ENCODE measurements around the gene FN1. TPM values are rescaled to one million over a fixed set of nuclear protein-coding genes. Genes with fewer than 3 reads are reported as not detected.

FN1 gene
- polyA plus RNA-seq, 2 of the 4 experiments (the other 2 are of a cell fraction): 203 to 500 TPM

- ChIA-PET POLR2A (no interaction called here), CTCF (no interaction called here)
- no peak overlapping the region for H3K27ac ChIP-seq
- DNase-seq (ENCODE audit: low read depth in 1 of 2, low spot score in 1 of 2): no peak
- H3K4me3 ChIP-seq: no peak overlapping the region
- 89% methylated on average over 4 of the region's 4 CpGs for WGBS (ENCODE audit: missing lambda C conversion rate)
- no peak overlapping the region for H3K4me2 ChIP-seq
- no peak for TF ChIP-seq SMC3 (IDR thresholded peaks at IDR 0.05)
- no peak for TF ChIP-seq POLR2AphosphoS2 (conservative IDR thresholded peaks at IDR 0.05; ENCODE audit: low read length)
- no peak for TF ChIP-seq RARB (CRISPR knock-in tag; IDR thresholded peaks at IDR 0.05)
- peak in 1 of 2 experiments; percentile 23; a peak in 1 of 4 replicates for TF ChIP-seq CEBPB (IDR thresholded peaks at IDR 0.05)
- H3K4me1 ChIP-seq: no peaks in the 10 kb centered on the region
- H3K9me3 ChIP-seq: no peaks in the 10 kb centered on the region
- FAIRE-seq: no peak
- no peak for ATAC-seq
Observed at GRCh38 chr2:215352602-215353001, 83.3 kb downstream of the FN1 start.

- no peaks in the 10 kb centered on the region for H3K9me3 ChIP-seq
- H3K27ac ChIP-seq: no peak overlapping the region
- H3K4me1 ChIP-seq: no peaks in the 10 kb centered on the region
- ATAC-seq: no peak
- H3K4me2 ChIP-seq: no peak overlapping the region
- ChIA-PET POLR2A (no interaction called here), CTCF (no interaction called here)
- DNase-seq (ENCODE audit: low read depth in 1 of 2, low spot score in 1 of 2): no peak
- H3K4me3 ChIP-seq: no peak overlapping the region
- FAIRE-seq: no peak
- TF ChIP-seq HMGXB4 (CRISPR knock-in tag; IDR thresholded peaks at IDR 0.05; ENCODE audit: borderline replicate concordance) (no peak), EP300 (IDR thresholded peaks at IDR 0.05) (no peak), HOXB13 (CRISPR knock-in tag; IDR thresholded peaks at IDR 0.05; ENCODE audit: low read depth) (no peak), ESRRA (IDR thresholded peaks at IDR 0.05; ENCODE audit: borderline replicate concordance, low read length) (no peak), PHF8 (IDR thresholded peaks at IDR 0.05; ENCODE audit: borderline replicate concordance, low read depth) (no peak), JUNB (IDR thresholded peaks at IDR 0.05) (no peak), ATOH8 (CRISPR knock-in tag; IDR thresholded peaks at IDR 0.05; ENCODE audit: low read depth) (no peak)
Observed at GRCh38 chr2:215347878-215348277, 88.0 kb downstream of the FN1 start.

- TF ChIP-seq JUNB (IDR thresholded peaks at IDR 0.05) (no peak), ZSCAN20 (CRISPR knock-in tag; IDR thresholded peaks at IDR 0.05) (no peak), HDAC2 (IDR thresholded peaks at IDR 0.05) (no peak), ESRRA (IDR thresholded peaks at IDR 0.05; ENCODE audit: borderline replicate concordance, low read length) (no peak), FOXS1 (CRISPR knock-in tag; IDR thresholded peaks at IDR 0.05) (no peak), KDM1A (IDR thresholded peaks at IDR 0.05; ENCODE audit: low read depth) (no peak), MYC (IDR thresholded peaks at IDR 0.05; ENCODE audit: borderline replicate concordance, low read length) (no peak), BHLHE40 (IDR thresholded peaks at IDR 0.05; ENCODE audit: low read depth, low read length) (no peak), ELK1 (IDR thresholded peaks at IDR 0.05; ENCODE audit: low read depth, low read length) (no peak), E2F6 (IDR thresholded peaks at IDR 0.05; ENCODE audit: borderline replicate concordance, low read depth) (no peak), RNF2 (IDR thresholded peaks at IDR 0.05; ENCODE audit: borderline replicate concordance, low read depth) (no peak), RCOR1 (IDR thresholded peaks at IDR 0.05; ENCODE audit: low read depth, low read length) (no peak), HEYL (CRISPR knock-in tag; IDR thresholded peaks at IDR 0.05) (no peak), CTCF (IDR thresholded peaks at IDR 0.05) (no peak), POLR2AphosphoS2 (conservative IDR thresholded peaks at IDR 0.05; ENCODE audit: low read length) (no peak), MAFK (IDR thresholded peaks at IDR 0.05; ENCODE audit: partially characterized antibody) (no peak)
- DNase-seq (ENCODE audit: low read depth in 1 of 2, low spot score in 1 of 2): no peak
- ChIA-PET POLR2A (no interaction called here), CTCF (no interaction called here)
- ATAC-seq: no peak
- FAIRE-seq: peak; percentile 49
- Histone ChIP-seq H3K4me2 (no peak overlapping the region), H3K4me3 (no peak overlapping the region), H3K27ac (no peak overlapping the region), H3K9me3 (no peaks in the 10 kb centered on the region), H3K4me1 (no peaks in the 10 kb centered on the region)
- 95% methylated on average over 7 of the region's 7 CpGs for WGBS (ENCODE audit: missing lambda C conversion rate)
Observed at GRCh38 chr2:215338883-215339679, 96.8 kb downstream of the FN1 start.

All from A549 (cell line).